Measurements from ENCODE around the gene CPSF7.

GRCh38 chr11:61439615-61440014 is 9.8 kb upstream of the CPSF7 start:
- TF ChIP-seq CTCF (IDR thresholded peaks at IDR 0.05) (no peak), POLR2A (IDR thresholded peaks at IDR 0.05) (no peak)

Measured in thyroid gland (tissue), 4 donors.